HCT116 (cell line): ENCODE results near the gene RBM20.

Experiments used
- ELF1 ChIP-seq: IDR thresholded peaks from 2 replicates; pipeline ENCODE4 v1.6.1; 2012; ENCODE audit warnings: low read depth, borderline replicate concordance
- EZH2 ChIP-seq: fragments of 200-600 bp; sonication (generic); IDR thresholded peaks from 2 replicates; pipeline ENCODE4 v1.6.1; 2017; ENCODE audit warnings: antibody characterized with exemption, mixed run types
- FOSL1 ChIP-seq: IDR thresholded peaks from 2 replicates; pipeline ENCODE4 v1.6.1; 2012; ENCODE audit warnings: low read depth
- POLR2AphosphoS5 ChIP-seq: IDR thresholded peaks from 2 replicates; pipeline ENCODE4 v1.6.1; 2011; ENCODE audit warnings: mild to moderate bottlenecking, low read depth, low read length, moderate library complexity
- ZFX ChIP-seq: fragments of 450-650 bp; IDR thresholded peaks from 2 replicates; pipeline ENCODE4 v1.6.1; 2017
- TF ChIP-seq, protein P1 (sequence below), 3 experiments: fragments of 200-600 bp in 1 of 3; sonication (generic) in 1 of 3; IDR thresholded peaks in 2 of 3; conservative IDR thresholded peaks in 1 of 3; 2 replicates each; pipeline ENCODE4 v1.5.1; 2012 to 2017; ENCODE audit warnings: low read depth in 2 of 3, low read length in 2 of 3, antibody characterized with exemption in 1 of 3, borderline replicate concordance in 1 of 3, control low read depth in 1 of 3, mild to moderate bottlenecking in 1 of 3, mixed read lengths in 1 of 3, mixed run types in 1 of 3, moderate library complexity in 1 of 3; ENCODE audit not compliant: insufficient read depth in 1 of 3

DNA sequence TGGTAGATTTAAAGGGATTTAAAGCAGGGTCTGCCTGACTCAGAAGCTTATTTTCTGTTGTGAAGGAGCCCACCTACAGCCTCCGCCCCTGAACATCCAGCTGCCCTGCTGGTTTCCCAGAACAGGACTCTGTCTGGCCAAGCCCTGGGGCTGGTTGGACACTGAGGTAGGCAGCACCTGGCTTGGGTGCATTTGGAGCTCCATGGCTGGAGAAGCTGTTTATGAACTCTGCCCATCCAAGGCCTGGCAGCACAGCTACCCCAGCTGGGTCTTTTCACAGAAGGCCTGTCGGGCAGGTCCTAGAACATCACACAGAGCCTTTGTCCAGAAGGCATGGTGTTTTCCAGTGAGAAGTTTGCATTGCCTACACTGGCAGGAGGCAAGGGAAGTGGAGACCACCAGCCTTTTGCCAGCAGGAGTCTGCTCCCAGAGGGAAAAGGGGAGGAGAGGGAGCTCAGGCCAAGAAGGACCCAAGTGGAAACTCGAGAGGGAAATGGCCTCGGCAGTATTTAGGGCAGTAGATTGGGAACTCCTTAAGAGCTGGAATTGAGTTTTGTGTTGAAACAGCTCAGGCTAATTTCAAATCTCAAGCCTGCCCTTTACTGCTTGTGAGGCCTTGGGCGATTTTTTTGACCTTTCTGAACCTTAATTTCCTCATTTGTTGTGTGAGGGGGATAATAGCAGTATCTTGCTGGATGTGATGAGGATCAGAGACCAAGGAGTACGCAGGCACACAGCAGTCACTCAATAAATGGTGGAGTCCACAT, 215.3 kb downstream of the RBM20 start:
- TF ChIP-seq, protein P1, sequence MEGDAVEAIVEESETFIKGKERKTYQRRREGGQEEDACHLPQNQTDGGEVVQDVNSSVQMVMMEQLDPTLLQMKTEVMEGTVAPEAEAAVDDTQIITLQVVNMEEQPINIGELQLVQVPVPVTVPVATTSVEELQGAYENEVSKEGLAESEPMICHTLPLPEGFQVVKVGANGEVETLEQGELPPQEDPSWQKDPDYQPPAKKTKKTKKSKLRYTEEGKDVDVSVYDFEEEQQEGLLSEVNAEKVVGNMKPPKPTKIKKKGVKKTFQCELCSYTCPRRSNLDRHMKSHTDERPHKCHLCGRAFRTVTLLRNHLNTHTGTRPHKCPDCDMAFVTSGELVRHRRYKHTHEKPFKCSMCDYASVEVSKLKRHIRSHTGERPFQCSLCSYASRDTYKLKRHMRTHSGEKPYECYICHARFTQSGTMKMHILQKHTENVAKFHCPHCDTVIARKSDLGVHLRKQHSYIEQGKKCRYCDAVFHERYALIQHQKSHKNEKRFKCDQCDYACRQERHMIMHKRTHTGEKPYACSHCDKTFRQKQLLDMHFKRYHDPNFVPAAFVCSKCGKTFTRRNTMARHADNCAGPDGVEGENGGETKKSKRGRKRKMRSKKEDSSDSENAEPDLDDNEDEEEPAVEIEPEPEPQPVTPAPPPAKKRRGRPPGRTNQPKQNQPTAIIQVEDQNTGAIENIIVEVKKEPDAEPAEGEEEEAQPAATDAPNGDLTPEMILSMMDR (IDR thresholded peaks at IDR 0.05 in 2 of 3, conservative IDR thresholded peaks at IDR 0.05 in 1 of 3; ENCODE audit: borderline replicate concordance in 1 of 3, insufficient read depth in 1 of 3, low read depth in 2 of 3, low read length in 2 of 3) = no peak
- no peak for TF ChIP-seq EZH2
- TF ChIP-seq ZFX = no peak
- no peak for TF ChIP-seq ELF1
- no peak for TF ChIP-seq FOSL1
- no peak for TF ChIP-seq POLR2AphosphoS5
